ENCODE data around the gene SMARCD2.
"Not testable (repeated sequence)": the region's sequence is repeated elsewhere in the genome, so short reads cannot be mapped to it uniquely, and the experiment has no call there.

Gene SMARCD2

GRCh38 chr17:63842540-63843386, at the start of gene SMARCD2:
Gene SMARCD2, minus strand, starts transcription at chr17:63842685. Its CDS starts 11 bp downstream, at chr17:63842674.
- peak; percentile 99 for DNase-seq

GRCh38 chr17:63889026-63889848, 46.8 kb upstream of the SMARCD2 start:
- DNase-seq, result not testable (repeated sequence)

- DNase-seq, result not testable (repeated sequence)
Measured at GRCh38 chr17:63885119-63885518, 42.6 kb upstream of the SMARCD2 start.

GRCh38 chr17:63882626-63883126, 40.2 kb upstream of the SMARCD2 start:
- DNase-seq, result not testable (repeated sequence)

- DNase-seq, result peak; percentile 63
Measured at GRCh38 chr17:63881935-63882601, 39.6 kb upstream of the SMARCD2 start, which contains the start of gene GH2. Gene GH2, minus strand, starts transcription at chr17:63881944. Its CDS starts 143 bp downstream, at chr17:63881801.

GRCh38 chr17:63881337-63881736, 38.9 kb upstream of the SMARCD2 start:
- DNase-seq, result not testable (repeated sequence)

- DNase-seq, result no peak
Measured at GRCh38 chr17:63880706-63881105, 38.2 kb upstream of the SMARCD2 start.

- not testable (repeated sequence) for DNase-seq
Measured at GRCh38 chr17:63878413-63878812, 35.9 kb upstream of the SMARCD2 start.

- DNase-seq, result not testable (repeated sequence)
Measured at GRCh38 chr17:63874693-63875092, 32.2 kb upstream of the SMARCD2 start.

- not testable (repeated sequence) for DNase-seq
Measured at GRCh38 chr17:63874061-63874626, 31.7 kb upstream of the SMARCD2 start.

- DNase-seq, result not testable (repeated sequence)
Measured at GRCh38 chr17:63873577-63873976, 31.1 kb upstream of the SMARCD2 start, which contains the start of gene CSH2. Gene CSH2, minus strand, starts transcription at chr17:63873677. Its CDS starts 63 bp downstream, at chr17:63873614.

- not testable (repeated sequence) for DNase-seq
Measured at GRCh38 chr17:63871646-63872365, 29.3 kb upstream of the SMARCD2 start.

- not testable (repeated sequence) for DNase-seq
Measured at GRCh38 chr17:63870292-63870665, 27.8 kb upstream of the SMARCD2 start.

- DNase-seq, result not testable (repeated sequence)
Measured at GRCh38 chr17:63869491-63870291, 27.2 kb upstream of the SMARCD2 start.

GRCh38 chr17:63866625-63867024, 24.1 kb upstream of the SMARCD2 start:
- not testable (repeated sequence) for DNase-seq

- DNase-seq, result no peak
Measured at GRCh38 chr17:63859257-63859656, 16.8 kb upstream of the SMARCD2 start.

- DNase-seq, result not testable (repeated sequence)
Measured at GRCh38 chr17:63856425-63856824, 13.9 kb upstream of the SMARCD2 start.

GRCh38 chr17:63855185-63855584, 12.7 kb upstream of the SMARCD2 start:
- no peak for DNase-seq

- no peak for DNase-seq
Measured at GRCh38 chr17:63854709-63855108, 12.2 kb upstream of the SMARCD2 start.

- DNase-seq, result no peak
Measured at GRCh38 chr17:63853260-63853659, 10.8 kb upstream of the SMARCD2 start.

- DNase-seq, result no peak
Measured at GRCh38 chr17:63850401-63850800, 7.9 kb upstream of the SMARCD2 start.
